T-helper 1 cell treated with Interleukin-12 subunit alpha and Interleukin-12 subunit beta and Interleukin-4 antibody, amounts not matched to agents 30 ng/mL and 1 ng/mL, for 36 hours (primary cell): ENCODE results near the gene SYCN. TPM values are rescaled to one million over a fixed set of nuclear protein-coding genes. Genes with fewer than 3 reads are reported as not detected.

Source experiments
- intact Hi-C: fragments of 100-400 bp; cut with micrococcal nuclease; formaldehyde crosslinking; loops from one replicate; pipeline ENCODE4 v1.15.1; 2024
- total RNA-seq: library from RNA; stranded (reverse); gene quantifications from 2 replicates; pipeline ENCODE4 v1.2.3, GENCODE V29; 2022

The SYCN gene
- total RNA-seq, 1 donor from 2014 or later: not detected

GRCh38 chr19:39171479-39172465 lies 32.3 kb downstream of the SYCN start:
- intact Hi-C loops: no loop called here

- intact Hi-C loops: no loop called here
Measured at GRCh38 chr19:39170386-39171231, 33.5 kb downstream of the SYCN start.

GRCh38 chr19:39169143-39169810 lies 34.8 kb downstream of the SYCN start:
- intact Hi-C loops: no loop called here

GRCh38 chr19:39168258-39169142 lies 35.6 kb downstream of the SYCN start:
- intact Hi-C loops: no loop called here

DNA sequence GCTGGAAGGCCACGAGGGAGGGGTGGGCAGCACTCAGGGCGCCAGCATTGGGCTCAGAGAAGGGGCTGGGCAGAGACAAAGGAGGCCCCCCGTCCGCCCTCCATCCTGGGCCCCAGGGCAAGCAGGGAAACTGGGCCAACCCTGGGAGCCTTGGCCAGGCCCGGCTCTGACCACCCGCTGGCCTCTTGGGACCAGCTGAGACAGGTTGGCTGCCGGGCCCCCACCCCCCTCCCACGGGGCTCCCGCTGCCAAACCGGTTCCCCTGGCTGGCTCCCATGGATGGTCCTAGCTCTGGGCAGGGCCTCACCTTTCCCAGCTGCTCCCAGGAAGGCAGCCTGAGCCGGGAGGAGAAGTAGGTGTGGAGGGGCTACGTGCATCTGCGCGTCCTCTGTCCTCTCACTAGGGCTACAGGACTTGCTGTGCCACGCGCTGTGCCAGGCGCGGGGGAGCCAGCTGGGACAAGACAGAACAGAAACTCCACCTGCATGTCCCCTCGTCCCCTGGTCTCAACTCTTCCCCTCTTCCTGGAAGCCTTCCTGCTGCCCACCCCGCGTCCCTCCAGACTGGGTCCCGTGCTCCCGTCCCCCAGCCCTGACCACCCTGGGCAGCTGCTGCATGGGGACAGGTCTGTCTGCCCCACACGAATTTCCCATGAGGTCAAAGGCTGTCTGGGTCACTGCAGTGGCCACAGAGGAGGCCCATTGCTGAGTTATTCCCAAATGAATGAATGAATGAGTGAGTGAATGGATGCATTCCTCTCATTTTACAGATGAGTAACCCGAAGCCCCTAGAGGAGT lies 36.4 kb downstream of the SYCN start:
- intact Hi-C loops: no loop called here

- intact Hi-C loops: no loop called here
Measured at GRCh38 chr19:39166571-39167391, 37.3 kb downstream of the SYCN start.

DNA sequence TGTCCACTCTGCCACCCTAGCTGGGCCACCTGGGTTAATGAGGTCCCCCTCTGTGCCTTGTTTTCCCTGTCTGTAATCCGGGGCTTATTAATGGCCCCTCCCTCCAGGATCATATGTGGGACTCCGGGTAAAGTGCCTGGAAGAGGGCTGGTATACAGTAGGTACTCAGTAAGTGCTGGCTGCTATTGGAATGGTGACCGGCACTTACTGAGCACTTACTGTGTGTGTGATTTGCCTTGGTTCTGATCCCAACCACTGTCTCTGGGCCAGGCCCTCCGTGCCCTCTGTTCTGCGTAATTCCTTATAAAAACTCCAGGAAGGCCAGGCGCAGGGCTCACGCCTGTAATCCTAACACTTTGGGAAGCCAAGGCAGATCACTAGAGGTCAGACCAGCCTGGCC lies 38.2 kb downstream of the SYCN start:
- intact Hi-C loops: no loop called here

DNA sequence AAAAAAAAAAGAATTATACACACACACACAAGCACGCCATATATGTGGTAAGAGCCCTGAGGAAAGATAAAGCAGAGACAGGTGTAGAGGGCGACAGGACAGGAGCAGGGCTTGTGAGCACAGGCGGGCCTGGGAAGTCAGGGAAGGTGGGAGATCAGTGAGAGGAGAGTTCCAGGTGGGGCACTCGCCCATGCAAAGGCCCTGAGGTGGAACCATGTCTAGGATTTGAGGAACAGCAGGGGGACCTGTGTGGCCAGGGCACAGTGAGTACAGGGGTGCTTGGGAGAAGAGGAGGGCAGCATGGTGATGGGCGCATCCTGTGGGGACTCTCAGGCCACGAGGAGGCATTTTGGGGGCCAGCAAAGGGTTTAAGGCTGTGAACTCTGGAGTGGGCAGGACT lies 39.8 kb downstream of the SYCN start:
- intact Hi-C loops: no loop called here

DNA sequence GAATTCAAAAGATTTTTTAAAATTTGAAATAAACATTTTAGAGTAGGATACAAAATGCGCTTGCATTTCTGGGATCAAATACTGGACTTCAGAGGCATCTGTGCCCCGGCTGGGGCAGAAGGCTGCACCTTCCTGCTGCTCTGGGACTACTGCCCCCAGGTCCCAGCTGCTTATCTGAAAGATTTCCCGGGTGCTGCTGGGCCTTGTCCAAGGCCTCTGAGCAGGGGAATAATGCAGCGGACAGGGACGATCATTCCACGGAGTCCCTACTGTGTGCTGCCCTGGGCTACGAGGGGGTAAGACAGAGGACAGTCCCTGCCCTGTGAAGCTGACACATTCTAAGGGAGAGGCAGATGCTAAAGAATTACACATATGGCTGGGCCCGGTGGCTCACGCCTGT lies 40.4 kb downstream of the SYCN start:
- intact Hi-C loops: no loop called here

GRCh38 chr19:39162441-39163043 lies 41.5 kb downstream of the SYCN start:
- intact Hi-C loops: no loop called here

GRCh38 chr19:39160889-39161672 lies 43.0 kb downstream of the SYCN start:
- intact Hi-C loops: no loop called here

- intact Hi-C loops: no loop called here
Measured at GRCh38 chr19:39160523-39160861, 43.6 kb downstream of the SYCN start.

DNA sequence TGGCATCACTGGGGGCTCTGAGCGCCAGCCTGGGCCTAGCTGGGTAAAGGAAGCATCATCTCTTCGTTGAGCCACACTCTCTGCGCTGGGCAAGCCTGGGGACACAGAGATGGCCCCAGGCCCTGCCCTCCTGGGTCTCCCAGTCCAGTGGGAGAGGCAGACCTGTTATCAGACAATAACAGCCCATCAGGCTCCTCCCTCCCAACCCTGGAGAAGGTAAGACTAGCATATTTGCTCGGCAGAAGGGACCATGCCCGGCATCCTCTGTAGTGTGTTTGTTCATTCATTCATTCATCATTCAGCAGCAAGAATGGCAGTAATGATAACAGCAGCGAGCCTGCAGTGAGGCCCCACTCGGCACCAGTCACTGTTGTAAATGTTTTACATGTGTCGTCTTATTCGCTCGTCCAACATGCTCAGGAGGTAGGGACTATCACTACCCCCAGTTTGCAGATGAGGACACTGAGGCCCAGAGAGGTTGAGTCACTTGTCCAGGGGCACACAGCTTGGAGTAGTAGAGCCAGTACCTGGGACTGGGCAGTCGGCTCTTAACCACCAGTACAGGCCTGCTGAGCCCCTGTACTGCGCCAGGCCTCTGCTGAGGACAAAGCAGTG lies 45.3 kb downstream of the SYCN start:
- intact Hi-C loops: no loop called here

DNA sequence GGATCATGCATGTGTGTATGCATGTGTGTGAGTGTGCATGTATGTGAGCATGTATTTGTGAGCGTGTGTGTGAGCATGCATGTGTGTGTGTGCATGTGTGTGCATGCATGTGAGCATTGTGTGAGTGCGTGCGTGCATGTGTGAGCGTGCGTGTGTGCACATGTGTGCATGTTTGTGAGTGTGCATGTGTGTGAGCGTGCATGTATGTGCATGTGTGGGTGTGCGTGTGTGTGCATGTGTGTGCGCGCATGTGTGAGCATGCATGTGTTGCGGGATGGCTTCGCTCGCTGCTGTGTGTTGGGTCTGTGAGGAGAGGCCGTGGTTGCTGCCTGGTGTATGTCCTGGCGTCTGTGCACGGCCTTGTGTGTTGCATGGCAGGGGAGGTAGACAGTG lies 46.1 kb downstream of the SYCN start:
- intact Hi-C loops: no loop called here

DNA sequence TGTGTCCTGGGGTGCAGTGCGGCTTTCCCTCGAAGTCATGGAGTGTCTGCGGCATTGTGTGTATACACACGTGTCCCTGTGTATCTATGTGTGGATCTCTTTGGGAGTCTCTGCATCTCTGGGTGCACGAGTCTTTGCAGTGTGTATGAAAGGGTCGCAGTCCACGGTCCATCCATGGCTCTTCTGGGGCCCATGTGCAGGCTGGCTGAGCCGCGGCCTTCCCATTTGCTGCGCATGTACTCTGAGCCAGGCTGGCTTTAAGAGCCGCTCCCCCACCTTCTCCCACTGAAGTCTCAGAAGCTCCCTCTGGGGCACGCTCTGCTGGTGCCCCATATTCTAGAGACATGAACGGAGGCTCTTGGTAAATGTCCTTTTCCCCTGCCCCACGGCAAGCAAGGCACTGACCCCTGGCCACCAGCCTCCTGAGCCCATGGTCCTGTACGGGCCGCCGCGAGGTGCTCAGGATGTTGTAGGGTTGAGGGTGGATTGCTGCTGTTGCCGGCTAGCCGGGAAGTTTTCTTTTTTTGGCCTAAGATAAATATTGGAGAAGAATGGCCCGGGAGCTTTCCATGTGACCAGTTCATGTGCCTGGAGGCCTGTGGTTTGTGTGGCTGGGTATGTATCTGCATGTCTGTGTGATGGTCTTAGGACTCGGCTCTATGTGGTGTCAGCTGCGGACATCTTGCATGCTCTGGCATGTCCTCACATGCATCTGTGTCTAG lies 46.6 kb downstream of the SYCN start:
- intact Hi-C loops: no loop called here

GRCh38 chr19:39156326-39157230 lies 47.5 kb downstream of the SYCN start:
- intact Hi-C loops: no loop called here
